Fibroblast of the aortic adventitia (primary cell): Measurements from ENCODE around the gene TIMP3. TPM values are rescaled to one million over a fixed set of nuclear protein-coding genes. Genes with fewer than 3 reads are reported as not detected.

Experiments used
- DNase-seq: peaks from one replicate; pipeline ENCODE4 v3.0.0-alpha.2; 2010; ENCODE audit warnings: low read depth
- H3K4me3 ChIP-seq: 2 replicates; pipeline ENCODE4 v1.5.1; 2011; ENCODE audit warnings: low read depth, mild to moderate bottlenecking, control low read depth, low read length, moderate library complexity
- total RNA-seq: library from RNA; depleted of rRNA; stranded (reverse); fragments of >200 nt; gene quantifications from 2 replicates; pipeline ENCODE4 v1.2.3, GENCODE V29; 2012; ENCODE audit warnings: low replicate concordance
- TF ChIP-seq, protein P1 (sequence below): IDR thresholded peaks from 2 replicates; pipeline ENCODE4 v1.5.1; 2011; ENCODE audit warnings: mild to moderate bottlenecking, low read length, control low read depth, inconsistent platforms; ENCODE audit not compliant: insufficient read depth

Gene TIMP3
- total RNA-seq, 1 donor, result 329 TPM

DNA sequence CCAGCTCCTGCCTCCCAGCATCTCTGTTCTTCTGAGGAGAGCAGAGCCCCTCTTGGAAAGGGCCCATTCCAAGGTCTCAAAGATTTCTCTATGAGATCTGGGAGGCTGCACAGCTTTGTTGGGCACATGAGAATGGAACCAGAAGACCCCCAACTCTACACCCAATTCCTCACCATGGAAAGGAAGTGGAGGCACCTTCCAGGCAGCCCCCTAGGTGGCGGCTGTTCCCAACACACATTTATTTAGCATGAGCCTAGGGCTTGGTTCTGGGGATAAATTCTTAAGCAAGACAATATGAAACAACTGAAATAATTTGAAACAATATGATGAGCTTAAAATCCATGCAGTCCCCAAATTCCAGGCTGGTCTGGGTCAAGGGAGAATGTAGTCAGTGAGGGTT, 100.4 kb downstream of the TIMP3 start:
- no peak overlapping the region for H3K4me3 ChIP-seq
- no peak for DNase-seq
- TF ChIP-seq, protein P1, sequence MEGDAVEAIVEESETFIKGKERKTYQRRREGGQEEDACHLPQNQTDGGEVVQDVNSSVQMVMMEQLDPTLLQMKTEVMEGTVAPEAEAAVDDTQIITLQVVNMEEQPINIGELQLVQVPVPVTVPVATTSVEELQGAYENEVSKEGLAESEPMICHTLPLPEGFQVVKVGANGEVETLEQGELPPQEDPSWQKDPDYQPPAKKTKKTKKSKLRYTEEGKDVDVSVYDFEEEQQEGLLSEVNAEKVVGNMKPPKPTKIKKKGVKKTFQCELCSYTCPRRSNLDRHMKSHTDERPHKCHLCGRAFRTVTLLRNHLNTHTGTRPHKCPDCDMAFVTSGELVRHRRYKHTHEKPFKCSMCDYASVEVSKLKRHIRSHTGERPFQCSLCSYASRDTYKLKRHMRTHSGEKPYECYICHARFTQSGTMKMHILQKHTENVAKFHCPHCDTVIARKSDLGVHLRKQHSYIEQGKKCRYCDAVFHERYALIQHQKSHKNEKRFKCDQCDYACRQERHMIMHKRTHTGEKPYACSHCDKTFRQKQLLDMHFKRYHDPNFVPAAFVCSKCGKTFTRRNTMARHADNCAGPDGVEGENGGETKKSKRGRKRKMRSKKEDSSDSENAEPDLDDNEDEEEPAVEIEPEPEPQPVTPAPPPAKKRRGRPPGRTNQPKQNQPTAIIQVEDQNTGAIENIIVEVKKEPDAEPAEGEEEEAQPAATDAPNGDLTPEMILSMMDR, result no peak

DNA sequence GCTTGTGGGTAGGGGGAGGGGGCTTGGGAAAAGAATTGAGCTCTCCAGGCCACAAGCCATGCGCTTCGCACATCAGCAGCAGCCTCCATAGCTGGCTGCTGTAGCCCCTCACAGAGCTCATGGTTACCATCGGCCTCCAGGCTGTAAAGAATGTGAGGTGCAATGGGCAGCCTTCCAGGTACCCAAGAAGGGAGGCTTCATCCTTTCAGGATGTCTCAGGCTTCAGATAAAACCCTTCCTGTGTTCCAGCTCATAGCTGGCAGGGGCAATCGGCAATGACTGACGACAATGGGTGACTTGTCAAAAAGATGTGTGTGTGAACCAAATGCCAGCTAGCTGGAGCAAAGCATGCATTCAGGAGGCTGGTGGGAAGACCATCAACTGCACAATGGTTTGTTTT, 102.0 kb downstream of the TIMP3 start:
- no peak overlapping the region for H3K4me3 ChIP-seq
- no peak for DNase-seq

DNA sequence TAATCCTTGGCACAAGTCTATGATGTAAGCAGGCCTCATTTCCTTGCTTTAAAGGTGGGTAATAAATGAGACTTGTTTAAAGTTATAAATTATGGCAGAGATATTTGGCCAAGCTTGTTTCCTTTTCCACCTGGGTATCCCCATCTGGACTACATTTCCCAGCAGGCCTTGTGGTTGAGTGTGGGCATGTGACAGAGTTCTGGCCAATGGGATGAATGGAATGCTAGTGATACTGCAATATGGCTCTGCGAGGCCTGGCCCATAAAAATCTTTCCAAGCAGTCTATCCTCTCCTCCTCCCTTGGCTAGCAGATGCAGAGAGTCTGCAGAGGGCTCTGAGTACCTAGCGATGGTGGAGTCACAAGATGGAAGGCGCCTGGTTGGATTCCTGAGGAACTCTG, 102.5 kb downstream of the TIMP3 start:
- TF ChIP-seq, protein P1, result no peak
- H3K4me3 ChIP-seq, result no peak overlapping the region
- DNase-seq, result peak; percentile 38

More for the DNA sequence above, 102.0 kb downstream of the TIMP3 start:
- TF ChIP-seq, protein P1, result no peak

DNA sequence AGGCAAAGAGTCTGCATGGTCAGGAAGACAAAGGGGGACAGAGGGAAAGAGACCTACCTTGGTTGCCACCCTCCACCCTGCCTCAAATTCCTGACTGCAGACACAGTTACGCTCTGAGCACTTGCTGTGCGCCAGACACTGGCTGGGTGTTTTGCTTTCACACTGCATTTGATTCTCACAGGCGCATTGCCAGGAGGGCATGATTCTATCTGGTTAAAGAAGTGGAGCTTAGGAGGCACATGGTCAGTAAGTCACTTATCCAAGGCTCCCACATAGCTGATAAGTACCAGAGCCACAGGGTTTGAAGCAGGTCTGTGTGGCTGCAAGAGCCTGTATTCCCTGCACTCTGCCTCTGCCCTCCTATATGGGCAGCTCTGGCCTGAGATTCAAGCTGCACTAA, 103.9 kb downstream of the TIMP3 start:
- no peak overlapping the region for H3K4me3 ChIP-seq
- no peak for DNase-seq
- TF ChIP-seq, protein P1, result no peak

DNA sequence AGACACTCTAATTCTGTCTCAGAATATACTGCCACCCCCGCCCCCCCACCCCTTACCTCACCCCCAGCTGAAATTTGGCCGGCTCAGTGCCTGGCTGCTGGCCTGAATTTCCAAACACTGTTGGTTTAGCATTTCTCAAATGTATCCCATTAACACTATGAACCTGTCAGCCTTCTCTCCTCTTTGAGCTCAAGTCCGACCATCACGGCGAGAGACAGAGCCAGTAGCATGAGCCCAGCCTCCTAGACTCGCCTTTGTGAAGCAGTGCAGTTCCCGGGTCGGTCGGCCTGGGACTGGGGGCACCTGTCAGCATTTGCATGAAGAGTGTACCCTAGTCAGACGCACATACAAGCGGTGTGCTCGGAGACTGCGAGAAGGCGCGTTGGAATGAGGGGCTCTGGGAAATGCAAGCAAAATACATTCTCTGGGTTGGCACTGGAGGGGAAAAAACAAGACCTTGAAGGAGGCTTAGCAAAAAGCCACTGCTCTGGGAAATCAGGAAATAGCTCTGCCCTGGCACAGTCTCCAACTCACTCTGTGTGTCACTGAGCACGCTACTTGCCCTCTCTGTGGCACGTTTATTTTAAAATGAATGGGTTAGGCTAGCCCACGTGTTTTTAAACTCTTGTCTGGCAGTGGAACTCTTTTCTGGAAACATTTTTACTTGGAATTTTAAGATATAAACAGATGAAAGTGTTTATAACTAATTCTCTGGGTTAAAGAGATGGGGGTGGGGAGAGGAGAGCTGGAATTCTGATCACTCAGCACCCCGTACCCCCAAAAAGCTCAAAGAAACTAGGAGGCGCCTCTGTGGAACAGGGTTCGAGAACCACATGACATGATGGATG, 108.3 kb downstream of the TIMP3 start:
- no peak for DNase-seq
- TF ChIP-seq, protein P1, result no peak
- no peak overlapping the region for H3K4me3 ChIP-seq

DNA sequence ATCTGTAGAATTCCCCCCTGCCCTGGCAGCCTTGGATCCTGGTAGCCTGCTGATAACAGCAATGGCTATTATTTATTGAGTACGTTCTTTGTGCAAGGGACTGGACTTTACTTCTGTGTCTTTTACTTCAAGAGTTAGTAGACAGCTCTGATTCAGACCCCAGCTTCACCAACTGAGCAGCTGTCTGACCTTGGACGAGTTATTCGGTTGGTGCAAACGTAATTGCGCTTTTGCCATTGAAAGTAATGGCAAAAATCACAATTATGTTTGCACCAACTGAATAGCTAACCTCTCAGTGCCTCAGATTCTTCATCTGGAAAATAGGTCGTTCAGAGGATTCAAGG, 108.9 kb downstream of the TIMP3 start:
- DNase-seq, result no peak
- TF ChIP-seq, protein P1, result no peak

DNA sequence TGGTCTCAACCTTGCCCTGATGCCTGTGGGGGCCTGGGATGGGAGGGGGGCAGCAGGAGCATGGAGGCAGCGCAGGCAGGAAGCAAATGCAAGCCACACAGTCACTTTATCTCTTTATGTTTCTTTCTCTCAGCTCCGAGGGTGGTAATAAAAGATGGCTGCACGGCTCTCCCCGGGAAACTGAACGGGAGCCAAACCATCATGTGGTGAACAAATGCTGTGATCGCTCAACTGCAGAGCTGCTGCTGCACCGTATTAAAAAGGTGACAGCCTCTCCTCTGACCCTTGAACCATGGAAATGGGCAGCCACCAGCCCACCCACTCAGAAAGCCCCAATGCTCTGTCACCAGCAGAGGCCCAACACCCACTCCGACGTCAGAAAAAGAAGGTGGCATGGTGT, 110.0 kb downstream of the TIMP3 start:
- no peak for DNase-seq
- H3K4me3 ChIP-seq, result no peak overlapping the region
- TF ChIP-seq, protein P1, result no peak

More for the DNA sequence above, 108.9 kb downstream of the TIMP3 start:
- no peak overlapping the region for H3K4me3 ChIP-seq
